Measurements from ENCODE around the gene OSBPL6.

OSBPL6 gene

DNA sequence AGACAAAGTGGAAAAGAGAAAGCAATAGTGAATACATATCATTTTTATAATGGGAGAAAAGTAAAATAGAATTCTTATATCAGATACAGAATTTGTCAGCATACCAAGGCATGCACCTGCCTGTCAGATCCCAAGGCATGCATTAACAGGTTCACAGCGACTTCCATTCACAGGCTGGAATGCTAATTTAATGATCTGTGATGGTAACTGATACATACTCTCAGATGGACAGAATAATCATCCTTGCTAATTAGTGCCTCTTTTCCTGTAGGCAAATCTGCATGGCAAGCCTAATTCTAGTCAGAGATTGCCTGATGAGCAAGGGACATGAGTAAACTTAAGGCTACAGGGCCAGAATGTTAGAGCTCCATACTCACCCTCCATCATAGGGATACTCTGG is 180.6 kb downstream of the OSBPL6 start:
- Mint-ChIP-seq H3K4me1 (no peaks in the 10 kb centered on the region), H3K27ac (no peak overlapping the region), H3K4me3 (no peak overlapping the region), H3K36me3 (no peaks in the 10 kb centered on the region), H3K9me3 (no peaks in the 10 kb centered on the region), H3K27me3 (peaks cover 20 to 21% of the 10 kb centered on the region in 2 donors)
- ATAC-seq (replicated peaks), result no peak
- DNase-seq, result no peak

DNA sequence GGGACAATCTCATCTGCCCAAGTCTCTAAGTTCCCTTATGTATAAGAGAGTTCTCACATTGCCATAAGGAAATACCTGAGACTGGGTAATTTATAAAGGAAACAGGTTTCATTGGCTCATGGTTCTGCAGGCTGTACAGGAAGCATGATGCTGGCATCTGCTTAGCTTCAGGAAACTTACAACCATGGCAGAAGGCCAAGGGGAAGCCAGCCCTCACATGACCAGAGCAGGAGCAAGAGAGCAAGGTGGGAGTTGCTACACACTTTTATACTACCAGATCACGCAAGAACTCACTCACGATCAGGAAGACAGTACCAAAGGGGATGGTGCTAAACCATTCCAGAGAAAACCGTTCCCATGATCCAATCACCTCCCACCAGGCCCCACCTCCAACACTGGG is 182.7 kb downstream of the OSBPL6 start:
- Mint-ChIP-seq H3K4me1 (no peaks in the 10 kb centered on the region), H3K27me3 (peaks cover 20 to 21% of the 10 kb centered on the region in 2 donors), H3K36me3 (no peaks in the 10 kb centered on the region), H3K4me3 (no peak overlapping the region), H3K9me3 (no peaks in the 10 kb centered on the region), H3K27ac (no peak overlapping the region)
- ATAC-seq (replicated peaks) (no peak), DNase-seq (no peak)

DNA sequence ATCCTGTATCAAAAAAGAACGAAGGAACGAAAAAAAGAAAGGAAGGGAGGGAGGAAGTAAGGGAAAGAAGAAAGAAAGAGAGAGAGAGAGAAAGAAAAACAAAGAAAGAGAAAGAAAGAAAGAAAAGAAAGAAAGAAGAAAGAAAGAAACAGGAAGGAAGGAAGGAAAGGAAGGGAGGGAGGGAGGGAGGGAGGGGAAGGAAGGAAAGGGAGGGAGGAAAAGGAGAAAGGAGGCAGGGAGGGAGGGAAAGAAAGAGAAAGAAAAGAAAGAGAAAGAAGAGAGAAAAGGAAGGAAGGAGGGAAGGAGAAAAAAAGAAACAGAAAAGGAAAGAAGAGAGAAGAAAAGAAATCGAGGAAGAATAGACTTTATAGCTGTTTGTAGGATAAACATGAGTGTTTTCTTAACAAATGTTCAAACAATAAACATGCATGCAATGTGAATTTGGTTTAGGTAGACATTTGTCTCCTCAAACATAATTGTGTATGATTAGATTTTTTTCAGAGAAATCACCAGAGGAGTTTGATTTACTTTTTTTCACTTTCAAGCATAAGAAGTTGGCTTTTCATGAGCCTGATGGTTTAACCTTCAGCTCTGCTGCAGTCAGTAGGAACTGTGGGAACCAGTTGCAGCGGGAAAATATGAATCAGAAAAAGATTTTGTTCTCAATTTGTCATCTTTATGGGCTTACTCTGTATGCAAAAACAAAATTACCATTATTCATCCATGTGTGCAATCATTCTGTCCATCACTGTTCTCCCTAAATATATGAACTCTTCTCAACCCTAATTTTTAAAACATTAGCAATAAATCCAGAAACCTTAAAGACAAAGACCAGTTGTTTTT is 185.1 kb downstream of the OSBPL6 start:
- Mint-ChIP-seq H3K4me3 (no peak overlapping the region), H3K27ac (no peak overlapping the region)
- DNase-seq, result no peak

GRCh38 chr2:178380763-178381162 is 186.5 kb downstream of the OSBPL6 start:
- no peaks in the 10 kb centered on the region for H3K4me1 Mint-ChIP-seq
- no peaks in the 10 kb centered on the region for H3K9me3 Mint-ChIP-seq
- H3K27ac Mint-ChIP-seq, result no peak overlapping the region
- no peak overlapping the region for H3K4me3 Mint-ChIP-seq
- ATAC-seq (replicated peaks), result no peak
- H3K36me3 Mint-ChIP-seq, result no peaks in the 10 kb centered on the region
- no peak for DNase-seq
- H3K27me3 Mint-ChIP-seq, result peaks cover 10 to 21% of the 10 kb centered on the region in 2 donors

More for the DNA sequence above, 185.1 kb downstream of the OSBPL6 start:
- ATAC-seq (replicated peaks), result no peak
- no peaks in the 10 kb centered on the region for H3K4me1 Mint-ChIP-seq
- H3K27me3 Mint-ChIP-seq, result peaks cover 20 to 21% of the 10 kb centered on the region in 2 donors
- H3K9me3 Mint-ChIP-seq, result no peaks in the 10 kb centered on the region
- H3K36me3 Mint-ChIP-seq, result no peaks in the 10 kb centered on the region

GRCh38 chr2:178383718-178384117 is 189.4 kb downstream of the OSBPL6 start:
- Mint-ChIP-seq H3K27me3 (peaks cover 4 to 13% of the 10 kb centered on the region in 2 donors), H3K9me3 (no peaks in the 10 kb centered on the region), H3K27ac (no peak overlapping the region), H3K36me3 (no peaks in the 10 kb centered on the region), H3K4me1 (no peaks in the 10 kb centered on the region), H3K4me3 (no peak overlapping the region)
- DNase-seq (no peak), ATAC-seq (replicated peaks) (no peak)

GRCh38 chr2:178385595-178386148 is 191.4 kb downstream of the OSBPL6 start:
- H3K4me1 Mint-ChIP-seq, result no peaks in the 10 kb centered on the region
- no peaks in the 10 kb centered on the region for H3K36me3 Mint-ChIP-seq
- no peak for ATAC-seq (replicated peaks)
- no peak for DNase-seq
- H3K9me3 Mint-ChIP-seq, result no peaks in the 10 kb centered on the region
- no peak overlapping the region for H3K4me3 Mint-ChIP-seq
- H3K27me3 Mint-ChIP-seq, result peaks cover 6 to 7% of the 10 kb centered on the region in 2 donors
- H3K27ac Mint-ChIP-seq, result no peak overlapping the region

DNA sequence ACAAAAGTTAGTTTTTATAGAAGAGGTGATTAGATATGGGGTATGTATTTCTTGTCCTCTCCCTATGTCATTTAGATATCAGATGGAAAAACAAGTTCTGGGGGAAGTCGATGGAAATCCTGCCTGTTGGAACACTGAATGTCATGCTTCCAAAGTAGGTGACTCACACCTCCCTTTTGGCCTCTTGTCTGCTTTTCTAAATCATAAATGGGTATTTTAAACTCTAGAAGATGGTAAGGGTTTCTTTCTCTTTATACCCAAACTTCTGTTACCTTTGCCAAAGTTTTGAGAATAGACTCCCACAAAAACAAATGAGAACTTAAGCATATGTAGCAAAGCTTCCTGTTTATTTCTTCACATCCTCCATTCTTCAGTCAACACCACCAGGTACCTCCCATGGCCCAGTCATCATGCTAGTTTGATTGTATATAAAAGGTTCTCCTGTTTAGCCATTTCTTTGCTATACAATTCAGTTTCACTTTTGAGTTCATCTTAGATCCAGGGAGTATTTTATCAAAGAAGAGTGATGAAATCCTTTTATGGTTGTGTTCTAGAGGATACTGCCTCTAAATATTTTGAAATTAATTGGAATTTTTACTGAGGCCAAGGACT is 192.8 kb downstream of the OSBPL6 start:
- Mint-ChIP-seq H3K9me3 (no peaks in the 10 kb centered on the region), H3K4me1 (no peaks in the 10 kb centered on the region), H3K27me3 (peaks cover 6 to 7% of the 10 kb centered on the region in 2 donors), H3K4me3 (no peak overlapping the region), H3K27ac (no peak overlapping the region), H3K36me3 (no peaks in the 10 kb centered on the region)
- no peak for ATAC-seq (replicated peaks)
- DNase-seq, result no peak

DNA sequence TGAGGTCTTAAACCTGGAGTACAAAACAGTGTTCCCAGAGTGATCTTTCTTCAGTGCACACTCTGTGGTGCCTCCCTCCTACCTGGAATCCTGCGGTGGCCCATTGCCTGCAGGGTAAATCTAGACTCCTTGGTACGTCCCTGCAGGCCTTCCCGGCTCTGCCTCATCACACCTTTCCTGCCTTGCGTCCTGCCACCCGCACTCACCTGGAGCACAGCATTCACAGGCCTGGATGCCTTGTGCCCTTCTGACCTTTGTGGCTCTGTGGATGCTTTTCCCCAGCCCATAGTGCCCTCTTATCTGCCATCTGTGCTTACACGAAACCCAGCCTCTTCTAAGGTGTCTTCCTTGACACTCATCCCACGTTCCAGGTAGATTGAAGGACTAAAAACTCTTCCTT is 194.0 kb downstream of the OSBPL6 start:
- no peak for ATAC-seq (replicated peaks)
- Mint-ChIP-seq H3K36me3 (no peaks in the 10 kb centered on the region), H3K27ac (no peak overlapping the region), H3K9me3 (no peaks in the 10 kb centered on the region), H3K4me1 (no peaks in the 10 kb centered on the region), H3K27me3 (peaks cover 7 to 9% of the 10 kb centered on the region in 2 donors), H3K4me3 (no peak overlapping the region)
- DNase-seq, result no peak

GRCh38 chr2:178391701-178392100 is 197.4 kb downstream of the OSBPL6 start:
- Mint-ChIP-seq H3K4me3 (no peak overlapping the region), H3K27me3 (peaks cover 7 to 17% of the 10 kb centered on the region in 2 donors), H3K36me3 (no peaks in the 10 kb centered on the region)

GRCh38 chr2:178392215-178392614 is 197.9 kb downstream of the OSBPL6 start:
- DNase-seq (no peak), ATAC-seq (replicated peaks) (no peak)
- H3K27ac Mint-ChIP-seq, result no peak overlapping the region
- H3K4me3 Mint-ChIP-seq, result no peak overlapping the region
- peaks cover 0 to 3% of the 10 kb centered on the region in 2 donors for H3K4me1 Mint-ChIP-seq
- H3K27me3 Mint-ChIP-seq, result peaks cover 7 to 17% of the 10 kb centered on the region in 2 donors
- H3K9me3 Mint-ChIP-seq, result no peaks in the 10 kb centered on the region
- H3K36me3 Mint-ChIP-seq, result no peaks in the 10 kb centered on the region

More at GRCh38 chr2:178391701-178392100, 197.4 kb downstream of the OSBPL6 start:
- Mint-ChIP-seq H3K4me1 (no peaks in the 10 kb centered on the region), H3K27ac (no peak overlapping the region), H3K9me3 (no peaks in the 10 kb centered on the region)
- ATAC-seq (replicated peaks), result no peak
- no peak for DNase-seq

DNA sequence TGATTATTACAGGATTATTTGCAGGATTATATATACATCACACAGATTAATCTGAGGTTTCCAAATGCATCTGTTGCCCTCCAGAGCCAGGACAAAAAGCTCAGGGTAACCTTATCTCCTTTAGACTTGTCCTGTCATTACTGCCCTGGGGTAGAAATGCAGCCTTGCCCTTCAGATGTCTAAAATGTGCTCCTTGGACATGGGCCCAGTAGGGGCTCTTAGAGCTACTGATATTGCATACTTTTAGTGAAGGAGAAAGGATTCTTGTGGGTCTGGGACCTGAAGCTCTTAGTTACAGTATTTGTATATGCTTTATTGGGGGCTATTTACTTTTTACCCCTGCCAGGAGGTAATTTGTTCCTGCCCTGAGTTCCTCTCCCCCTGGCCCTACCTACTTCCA is 200.5 kb downstream of the OSBPL6 start:
- Mint-ChIP-seq H3K27ac (no peak overlapping the region), H3K36me3 (no peaks in the 10 kb centered on the region)

DNA sequence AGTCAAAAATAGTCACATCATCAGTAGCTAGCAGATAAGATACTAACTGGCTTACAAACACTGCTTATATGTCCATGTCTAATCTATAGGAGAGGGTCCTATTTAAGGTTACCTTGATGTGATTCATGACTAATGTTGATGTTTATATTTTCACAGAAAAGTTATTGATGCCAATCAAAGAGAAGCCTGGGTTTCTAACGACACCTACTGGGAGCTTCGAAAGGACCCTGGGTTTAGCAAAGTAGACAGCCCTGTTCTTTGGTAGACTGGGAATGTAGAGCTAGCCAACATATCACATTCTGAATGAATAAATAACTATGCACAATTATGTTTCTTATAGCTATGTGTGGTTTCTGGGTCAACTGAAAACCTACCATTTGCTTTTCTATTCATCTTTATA is 201.0 kb downstream of the OSBPL6 start:
- ATAC-seq (replicated peaks), result no peak
- peaks cover 2 to 11% of the 10 kb centered on the region in 2 donors for H3K27me3 Mint-ChIP-seq
- no peak overlapping the region for H3K4me3 Mint-ChIP-seq
- no peak overlapping the region for H3K27ac Mint-ChIP-seq
- no peaks in the 10 kb centered on the region for H3K36me3 Mint-ChIP-seq
- DNase-seq, result no peak
- H3K9me3 Mint-ChIP-seq, result no peaks in the 10 kb centered on the region
- H3K4me1 Mint-ChIP-seq, result peaks cover 0 to 6% of the 10 kb centered on the region in 2 donors

More for the DNA sequence above, 200.5 kb downstream of the OSBPL6 start:
- Mint-ChIP-seq H3K4me1 (peaks cover 0 to 6% of the 10 kb centered on the region in 2 donors), H3K9me3 (no peaks in the 10 kb centered on the region), H3K27me3 (peaks cover 3 to 11% of the 10 kb centered on the region in 2 donors), H3K4me3 (no peak overlapping the region)
- ATAC-seq (replicated peaks) (no peak), DNase-seq (no peak)

DNA sequence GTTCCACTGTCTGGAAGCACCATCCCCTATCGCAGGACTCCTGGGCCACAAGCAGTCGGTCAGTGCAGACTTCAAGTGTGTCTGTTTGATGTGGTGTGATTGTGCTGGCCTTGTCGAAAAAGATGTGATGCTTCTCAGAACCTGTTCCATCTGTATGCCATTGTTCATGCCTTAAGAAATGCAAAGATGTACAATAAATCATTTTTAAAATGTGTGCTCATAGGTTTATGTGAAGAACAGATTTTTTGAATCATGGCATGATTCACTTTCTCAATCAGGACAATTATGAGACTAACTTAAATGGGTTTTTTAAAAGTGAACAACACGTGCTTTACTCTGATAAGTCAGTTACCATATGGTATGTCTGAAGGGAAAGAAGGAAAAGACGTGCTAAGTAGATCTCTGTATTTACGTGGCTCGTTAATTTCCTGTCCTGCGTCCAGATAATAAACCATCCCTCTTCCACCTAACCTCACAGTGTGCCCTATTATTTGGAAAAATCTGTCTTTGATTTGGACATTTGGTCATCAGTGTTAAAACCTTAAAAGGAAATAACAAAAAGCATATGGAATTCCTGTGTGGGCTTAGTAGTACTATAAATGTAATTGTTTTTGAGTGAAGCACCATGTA is 201.7 kb downstream of the OSBPL6 start:
- H3K36me3 Mint-ChIP-seq, result no peaks in the 10 kb centered on the region
- H3K4me3 Mint-ChIP-seq, result no peak overlapping the region
- DNase-seq (no peak), ATAC-seq (replicated peaks) (no peak)
- H3K4me1 Mint-ChIP-seq, result peaks cover 0 to 6% of the 10 kb centered on the region in 2 donors
- no peaks in the 10 kb centered on the region for H3K9me3 Mint-ChIP-seq
- no peak overlapping the region for H3K27ac Mint-ChIP-seq
- H3K27me3 Mint-ChIP-seq, result peaks cover 0 to 11% of the 10 kb centered on the region in 2 donors

DNA sequence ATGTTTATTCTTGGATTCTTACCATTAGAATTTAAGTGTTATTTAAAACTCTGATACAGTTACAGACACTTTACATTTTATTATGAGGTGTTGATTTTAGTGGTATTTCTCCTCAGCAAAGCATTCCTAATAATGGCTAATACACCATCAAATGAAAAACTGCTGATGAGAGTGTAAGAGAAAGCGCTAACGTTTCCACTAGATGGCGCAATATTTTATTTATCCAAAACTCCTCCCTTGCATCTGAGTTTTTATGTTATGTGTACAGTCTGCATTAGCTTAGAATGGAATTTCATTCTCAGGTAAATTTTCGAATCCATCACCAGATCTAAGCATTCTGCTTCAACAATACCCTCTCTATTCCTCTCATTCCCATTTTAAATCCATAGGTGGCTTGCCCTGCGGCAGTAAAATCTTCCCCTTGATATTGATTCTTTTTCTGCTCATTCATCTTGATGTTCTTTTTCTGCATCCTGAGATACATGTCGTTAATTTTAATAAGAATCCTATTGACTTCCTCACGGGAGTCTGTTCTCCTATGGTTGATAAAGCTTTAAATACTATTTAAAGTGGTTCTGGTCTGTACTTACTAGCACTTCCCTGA is 202.8 kb downstream of the OSBPL6 start:
- peaks cover 0 to 6% of the 10 kb centered on the region in 2 donors for H3K4me1 Mint-ChIP-seq
- H3K4me3 Mint-ChIP-seq, result no peak overlapping the region
- H3K27ac Mint-ChIP-seq, result no peak overlapping the region
- ATAC-seq (replicated peaks) (peak; percentile 72 to 73), DNase-seq (no peak)
- peaks cover 0 to 11% of the 10 kb centered on the region in 2 donors for H3K27me3 Mint-ChIP-seq
- H3K36me3 Mint-ChIP-seq, result no peaks in the 10 kb centered on the region
- H3K9me3 Mint-ChIP-seq, result no peaks in the 10 kb centered on the region
